NCI-H345 (cell line): ENCODE data around the gene ARPC5L.
A peak's percentile ranks its signal among the peaks of the same experiment; 100 is the strongest.
"Not testable (repeated sequence)": the region's sequence is repeated elsewhere in the genome, so short reads cannot be mapped to it uniquely, and the experiment has no call there.

Experiments
- DNase-seq: peaks from one replicate; lab custom pipeline; 2025; lab: John Stamatoyannopoulos, UW

The ARPC5L gene

GRCh38 chr9:124841075-124841821 is 20.7 kb upstream of the ARPC5L start:
- DNase-seq = no peak

GRCh38 chr9:124843456-124844034 is 18.4 kb upstream of the ARPC5L start:
- DNase-seq = no peak

- DNase-seq = no peak
Measured at GRCh38 chr9:124844291-124844690, 17.6 kb upstream of the ARPC5L start.

- not testable (repeated sequence) for DNase-seq
Measured at GRCh38 chr9:124846467-124846866, 15.5 kb upstream of the ARPC5L start.

GRCh38 chr9:124846969-124847368 is 15.0 kb upstream of the ARPC5L start:
- DNase-seq = no peak

- no peak for DNase-seq
Measured at GRCh38 chr9:124849801-124850200, 12.1 kb upstream of the ARPC5L start.

- DNase-seq = no peak
Measured at GRCh38 chr9:124852121-124852828, 9.7 kb upstream of the ARPC5L start.

- DNase-seq = peak; percentile 62
Measured at GRCh38 chr9:124852829-124853531, 8.9 kb upstream of the ARPC5L start, which contains the start of gene WDR38. TSS of gene WDR38 (plus strand) at chr9:124853460. CDS start at chr9:124853532, 72 bp downstream.

- DNase-seq = no peak
Measured at GRCh38 chr9:124853605-124854143, 8.3 kb upstream of the ARPC5L start.

- no peak for DNase-seq
Measured at GRCh38 chr9:124854161-124854560, 7.8 kb upstream of the ARPC5L start.

GRCh38 chr9:124854822-124855221 is 7.1 kb upstream of the ARPC5L start:
- DNase-seq = no peak

- DNase-seq = no peak
Measured at GRCh38 chr9:124855566-124855943, 6.4 kb upstream of the ARPC5L start.

- peak; percentile 20 for DNase-seq
Measured at GRCh38 chr9:124855944-124856765, 5.8 kb upstream of the ARPC5L start.

- DNase-seq = no peak
Measured at GRCh38 chr9:124857533-124858162, 4.3 kb upstream of the ARPC5L start.

- no peak for DNase-seq
Measured at GRCh38 chr9:124858330-124859046, 3.4 kb upstream of the ARPC5L start.

- DNase-seq = no peak
Measured at GRCh38 chr9:124859803-124860581, 1.9 kb upstream of the ARPC5L start.

- DNase-seq = no peak
Measured at GRCh38 chr9:124860582-124861341, 1.2 kb upstream of the ARPC5L start.

- no peak for DNase-seq
Measured at GRCh38 chr9:124863371-124863871, 1.5 kb downstream of the ARPC5L start.
